Measurements from ENCODE around the gene TTC7B.

DNA sequence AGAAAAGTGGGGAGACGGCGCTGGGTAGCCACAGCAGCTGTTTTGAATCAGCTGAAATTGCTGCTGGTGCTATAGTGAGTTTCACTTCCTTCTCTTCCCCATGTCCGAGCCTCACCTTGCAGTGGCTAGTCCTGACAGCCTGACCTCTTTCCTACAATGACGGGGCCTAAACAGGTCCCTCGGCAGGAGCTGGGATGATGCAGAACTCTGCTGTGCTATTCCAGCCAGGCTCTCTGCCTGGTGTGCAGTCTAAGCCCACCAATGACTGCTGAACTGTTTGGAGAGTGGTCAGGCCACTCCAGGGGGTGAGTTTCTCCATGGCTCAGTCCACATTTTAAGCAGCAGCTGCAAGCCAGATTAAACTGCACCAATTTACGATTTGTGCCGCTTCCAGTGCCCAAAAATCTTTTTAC lies 207.3 kb downstream of the TTC7B start:
- TF ChIP-seq, protein P1, sequence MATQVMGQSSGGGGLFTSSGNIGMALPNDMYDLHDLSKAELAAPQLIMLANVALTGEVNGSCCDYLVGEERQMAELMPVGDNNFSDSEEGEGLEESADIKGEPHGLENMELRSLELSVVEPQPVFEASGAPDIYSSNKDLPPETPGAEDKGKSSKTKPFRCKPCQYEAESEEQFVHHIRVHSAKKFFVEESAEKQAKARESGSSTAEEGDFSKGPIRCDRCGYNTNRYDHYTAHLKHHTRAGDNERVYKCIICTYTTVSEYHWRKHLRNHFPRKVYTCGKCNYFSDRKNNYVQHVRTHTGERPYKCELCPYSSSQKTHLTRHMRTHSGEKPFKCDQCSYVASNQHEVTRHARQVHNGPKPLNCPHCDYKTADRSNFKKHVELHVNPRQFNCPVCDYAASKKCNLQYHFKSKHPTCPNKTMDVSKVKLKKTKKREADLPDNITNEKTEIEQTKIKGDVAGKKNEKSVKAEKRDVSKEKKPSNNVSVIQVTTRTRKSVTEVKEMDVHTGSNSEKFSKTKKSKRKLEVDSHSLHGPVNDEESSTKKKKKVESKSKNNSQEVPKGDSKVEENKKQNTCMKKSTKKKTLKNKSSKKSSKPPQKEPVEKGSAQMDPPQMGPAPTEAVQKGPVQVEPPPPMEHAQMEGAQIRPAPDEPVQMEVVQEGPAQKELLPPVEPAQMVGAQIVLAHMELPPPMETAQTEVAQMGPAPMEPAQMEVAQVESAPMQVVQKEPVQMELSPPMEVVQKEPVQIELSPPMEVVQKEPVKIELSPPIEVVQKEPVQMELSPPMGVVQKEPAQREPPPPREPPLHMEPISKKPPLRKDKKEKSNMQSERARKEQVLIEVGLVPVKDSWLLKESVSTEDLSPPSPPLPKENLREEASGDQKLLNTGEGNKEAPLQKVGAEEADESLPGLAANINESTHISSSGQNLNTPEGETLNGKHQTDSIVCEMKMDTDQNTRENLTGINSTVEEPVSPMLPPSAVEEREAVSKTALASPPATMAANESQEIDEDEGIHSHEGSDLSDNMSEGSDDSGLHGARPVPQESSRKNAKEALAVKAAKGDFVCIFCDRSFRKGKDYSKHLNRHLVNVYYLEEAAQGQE (IDR thresholded peaks at IDR 0.05; ENCODE audit: unreplicated experiment) = no peak
- TF ChIP-seq EZH2phosphoT487 (IDR thresholded peaks at IDR 0.05; ENCODE audit: unreplicated experiment) (no peak), POLR2AphosphoS5 (IDR thresholded peaks at IDR 0.05; ENCODE audit: low read depth) (no peak), EZH2 (IDR thresholded peaks at IDR 0.05; ENCODE audit: low read depth, unreplicated experiment) (no peak)
- TF ChIP-seq, protein P2, sequence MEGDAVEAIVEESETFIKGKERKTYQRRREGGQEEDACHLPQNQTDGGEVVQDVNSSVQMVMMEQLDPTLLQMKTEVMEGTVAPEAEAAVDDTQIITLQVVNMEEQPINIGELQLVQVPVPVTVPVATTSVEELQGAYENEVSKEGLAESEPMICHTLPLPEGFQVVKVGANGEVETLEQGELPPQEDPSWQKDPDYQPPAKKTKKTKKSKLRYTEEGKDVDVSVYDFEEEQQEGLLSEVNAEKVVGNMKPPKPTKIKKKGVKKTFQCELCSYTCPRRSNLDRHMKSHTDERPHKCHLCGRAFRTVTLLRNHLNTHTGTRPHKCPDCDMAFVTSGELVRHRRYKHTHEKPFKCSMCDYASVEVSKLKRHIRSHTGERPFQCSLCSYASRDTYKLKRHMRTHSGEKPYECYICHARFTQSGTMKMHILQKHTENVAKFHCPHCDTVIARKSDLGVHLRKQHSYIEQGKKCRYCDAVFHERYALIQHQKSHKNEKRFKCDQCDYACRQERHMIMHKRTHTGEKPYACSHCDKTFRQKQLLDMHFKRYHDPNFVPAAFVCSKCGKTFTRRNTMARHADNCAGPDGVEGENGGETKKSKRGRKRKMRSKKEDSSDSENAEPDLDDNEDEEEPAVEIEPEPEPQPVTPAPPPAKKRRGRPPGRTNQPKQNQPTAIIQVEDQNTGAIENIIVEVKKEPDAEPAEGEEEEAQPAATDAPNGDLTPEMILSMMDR (conservative IDR thresholded peaks at IDR 0.05; ENCODE audit: low read depth in 2 of 2) = no peak
- TF ChIP-seq, protein P3, sequence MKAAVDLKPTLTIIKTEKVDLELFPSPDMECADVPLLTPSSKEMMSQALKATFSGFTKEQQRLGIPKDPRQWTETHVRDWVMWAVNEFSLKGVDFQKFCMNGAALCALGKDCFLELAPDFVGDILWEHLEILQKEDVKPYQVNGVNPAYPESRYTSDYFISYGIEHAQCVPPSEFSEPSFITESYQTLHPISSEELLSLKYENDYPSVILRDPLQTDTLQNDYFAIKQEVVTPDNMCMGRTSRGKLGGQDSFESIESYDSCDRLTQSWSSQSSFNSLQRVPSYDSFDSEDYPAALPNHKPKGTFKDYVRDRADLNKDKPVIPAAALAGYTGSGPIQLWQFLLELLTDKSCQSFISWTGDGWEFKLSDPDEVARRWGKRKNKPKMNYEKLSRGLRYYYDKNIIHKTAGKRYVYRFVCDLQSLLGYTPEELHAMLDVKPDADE (IDR thresholded peaks at IDR 0.05) = no peak

Measured in GM23338 (cell line).